HTERT RPE-1 (cell line): ENCODE measurements around the gene SLCO3A1.

ENCODE experiments used
- in situ Hi-C: fragments of 300-500 bp; cut with MboI; formaldehyde crosslinking; loops from 4 replicates; pipeline ENCODE4 v1.14.3; 2020; ENCODE audit warnings: low sequenced_read_pairs

SLCO3A1 gene

GRCh38 chr15:92025706-92026270, 172.3 kb downstream of the SLCO3A1 start:
- in situ Hi-C loops, result no loop called here

DNA sequence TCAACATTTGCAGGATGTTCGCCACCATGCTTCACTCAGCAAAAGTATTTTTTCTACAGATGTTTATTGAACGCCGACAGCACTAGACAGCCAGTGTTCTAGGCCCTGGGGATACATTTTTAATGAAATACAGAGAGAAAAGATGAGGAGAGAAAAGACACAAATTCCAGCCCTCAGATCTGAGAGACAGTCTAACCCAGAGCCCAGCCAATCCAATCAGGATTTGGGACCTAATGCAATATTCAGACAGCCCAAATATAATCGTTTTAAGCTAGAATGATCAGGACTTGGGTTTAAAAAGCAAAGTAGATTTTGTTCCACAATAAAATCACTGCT, 174.8 kb downstream of the SLCO3A1 start:
- in situ Hi-C loops, result no loop called here

- in situ Hi-C loops, result no loop called here
Observed at GRCh38 chr15:92029767-92030166, 176.3 kb downstream of the SLCO3A1 start.

GRCh38 chr15:92033314-92033713, 179.8 kb downstream of the SLCO3A1 start:
- in situ Hi-C loops, result no loop called here

DNA sequence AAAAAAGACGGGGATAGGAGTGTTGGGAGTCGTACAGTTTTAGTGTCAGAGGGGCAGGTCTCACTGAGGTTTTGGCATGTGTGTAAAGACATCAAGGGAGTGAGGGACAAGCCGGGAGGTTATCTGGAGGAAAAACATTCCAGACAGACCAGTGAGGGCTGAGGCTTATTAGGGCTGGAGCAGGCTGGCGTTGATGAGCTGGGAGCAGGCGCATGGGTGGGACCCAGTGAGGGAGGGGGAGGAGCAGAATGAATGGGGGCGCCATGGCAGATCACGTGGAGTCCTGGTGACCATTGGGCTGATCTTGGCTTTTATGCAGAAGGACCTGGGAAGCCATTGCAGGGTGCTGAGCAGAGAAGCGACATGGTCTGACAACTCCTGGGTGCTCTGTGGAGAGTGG, 180.2 kb downstream of the SLCO3A1 start:
- in situ Hi-C loops, result no loop called here

- in situ Hi-C loops, result no loop called here
Observed at GRCh38 chr15:92034227-92034626, 180.7 kb downstream of the SLCO3A1 start.

- in situ Hi-C loops, result no loop called here
Observed at GRCh38 chr15:92035551-92035950, 182.0 kb downstream of the SLCO3A1 start.

- in situ Hi-C loops, result no loop called here
Observed at GRCh38 chr15:92035961-92036360, 182.5 kb downstream of the SLCO3A1 start.

DNA sequence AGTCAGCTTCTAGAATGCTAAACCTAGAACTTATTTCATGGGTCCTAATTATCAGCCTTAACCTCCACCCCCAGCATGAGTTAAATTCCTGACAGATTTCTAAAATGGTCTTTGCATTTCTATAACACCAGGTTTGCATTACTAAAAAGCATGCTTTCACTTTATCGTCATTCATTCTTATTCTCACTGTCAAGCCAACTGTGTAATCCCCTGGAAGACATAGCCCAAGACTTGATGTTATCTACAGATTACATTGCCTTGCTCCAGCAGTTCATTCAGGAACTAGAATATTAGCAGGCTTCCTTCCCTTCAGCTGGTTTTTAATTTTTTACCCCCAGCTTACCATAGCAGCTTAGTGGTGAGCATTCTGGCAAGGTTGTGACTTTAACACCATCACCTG, 184.0 kb downstream of the SLCO3A1 start:
- in situ Hi-C loops, result no loop called here

- in situ Hi-C loops, result no loop called here
Observed at GRCh38 chr15:92040350-92040749, 186.8 kb downstream of the SLCO3A1 start.

DNA sequence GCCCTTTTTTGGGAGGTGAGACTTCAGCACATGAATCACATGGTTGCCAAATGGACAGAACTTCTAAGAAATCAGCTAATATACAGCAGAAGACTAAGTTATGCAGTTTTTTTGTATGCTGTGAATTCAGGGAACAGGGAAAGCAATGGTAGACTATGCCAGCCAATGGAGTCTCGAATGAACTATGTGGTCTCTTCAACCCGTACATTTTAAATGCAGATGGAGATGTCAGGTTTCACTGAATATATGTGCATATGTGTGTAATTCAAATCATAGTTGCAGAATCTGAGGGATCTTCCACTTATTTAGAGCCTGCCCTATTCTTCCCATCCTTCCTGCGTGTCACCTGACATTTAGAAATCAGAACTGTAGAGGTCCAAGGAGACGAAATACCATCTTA, 187.9 kb downstream of the SLCO3A1 start:
- in situ Hi-C loops, result no loop called here

DNA sequence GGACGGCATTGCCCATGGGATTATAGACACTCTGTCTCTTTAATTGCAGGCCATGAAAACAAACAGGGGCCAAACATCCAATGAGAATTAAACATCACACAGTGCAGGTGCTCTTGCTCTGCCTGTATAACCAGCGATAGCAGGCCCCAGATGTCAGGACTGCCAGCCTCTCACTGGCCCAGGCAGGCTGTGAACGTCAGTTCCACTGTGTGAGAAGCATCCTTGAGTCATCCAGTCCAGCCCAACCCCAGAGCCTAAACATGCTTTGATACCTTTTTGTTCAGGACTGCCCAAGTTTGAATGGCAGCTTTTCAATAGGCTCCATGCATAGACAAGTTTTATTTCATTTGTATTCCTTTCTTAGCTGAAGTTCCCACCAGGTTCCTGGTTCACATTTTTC, 189.8 kb downstream of the SLCO3A1 start:
- in situ Hi-C loops, result no loop called here

DNA sequence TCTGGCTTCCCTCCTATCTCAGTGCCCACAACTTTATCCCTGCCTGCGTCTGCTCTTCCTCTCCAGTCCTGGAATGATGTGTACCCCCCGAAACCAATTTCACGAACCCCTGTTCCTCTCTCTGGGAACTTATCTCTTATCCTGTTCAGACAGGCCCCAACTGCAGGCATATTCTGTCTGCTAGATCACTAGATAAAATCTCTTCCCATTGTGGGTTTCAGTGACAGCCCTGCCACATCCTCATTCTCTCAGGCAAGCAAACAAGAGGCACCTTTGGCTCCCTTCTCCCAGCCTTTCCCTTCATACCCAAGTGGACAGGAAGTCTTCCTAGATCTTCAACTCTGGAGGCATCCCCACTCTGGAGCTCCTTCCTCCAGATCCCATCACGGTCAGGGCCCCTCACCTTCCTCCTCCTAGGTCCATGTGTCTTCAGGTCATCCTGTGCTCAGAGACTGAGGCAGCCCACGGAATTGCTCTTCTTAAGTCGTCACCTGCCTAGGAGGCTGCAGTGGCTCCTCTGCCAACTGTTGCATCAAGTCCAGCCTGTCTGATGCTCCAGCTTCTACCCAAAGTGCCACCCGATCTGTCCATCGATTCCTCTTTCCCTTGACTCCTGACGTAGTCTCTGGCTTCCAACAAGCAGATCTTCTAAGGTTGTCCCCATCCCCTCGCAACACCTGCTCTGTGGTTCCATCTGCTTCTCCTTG, 190.8 kb downstream of the SLCO3A1 start:
- in situ Hi-C loops, result no loop called here

DNA sequence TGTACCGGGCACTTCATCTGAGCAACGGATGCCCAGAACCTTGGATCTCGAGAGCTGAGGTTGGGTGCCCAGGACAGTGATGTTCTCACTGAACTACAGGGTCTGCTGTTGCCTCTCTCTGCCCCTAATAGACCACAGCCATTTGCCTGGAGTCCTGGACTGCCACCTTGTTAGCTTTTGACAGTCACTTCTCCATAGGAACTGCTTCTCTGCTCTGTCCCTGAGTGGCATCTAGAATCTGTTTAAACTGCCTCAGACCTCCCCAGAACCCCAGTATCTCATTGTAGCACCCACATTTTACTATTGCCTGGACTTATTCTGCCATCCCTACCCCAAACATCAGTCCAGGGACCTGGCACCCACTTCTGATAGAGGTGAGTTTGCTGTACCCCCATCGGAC, 194.4 kb downstream of the SLCO3A1 start:
- in situ Hi-C loops, result no loop called here

DNA sequence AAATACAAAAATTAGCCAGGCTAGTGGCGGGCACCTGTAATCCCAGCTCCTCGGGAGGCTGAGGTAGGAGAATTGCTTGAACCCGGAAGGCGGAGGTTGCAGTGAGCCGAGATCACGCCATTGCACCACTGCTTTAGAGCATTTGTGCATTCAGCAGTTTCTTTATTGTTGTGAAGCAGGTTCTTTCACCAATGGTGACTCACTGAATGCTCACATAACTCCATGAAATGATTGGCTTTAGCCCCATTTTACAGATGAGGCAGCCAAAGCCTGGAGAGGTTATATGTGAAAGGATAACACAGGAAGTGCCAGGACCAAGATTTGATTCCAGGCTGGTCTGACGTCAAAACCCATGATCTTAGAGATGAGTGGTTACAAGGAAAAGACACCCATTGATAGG, 195.2 kb downstream of the SLCO3A1 start:
- in situ Hi-C loops, result no loop called here

DNA sequence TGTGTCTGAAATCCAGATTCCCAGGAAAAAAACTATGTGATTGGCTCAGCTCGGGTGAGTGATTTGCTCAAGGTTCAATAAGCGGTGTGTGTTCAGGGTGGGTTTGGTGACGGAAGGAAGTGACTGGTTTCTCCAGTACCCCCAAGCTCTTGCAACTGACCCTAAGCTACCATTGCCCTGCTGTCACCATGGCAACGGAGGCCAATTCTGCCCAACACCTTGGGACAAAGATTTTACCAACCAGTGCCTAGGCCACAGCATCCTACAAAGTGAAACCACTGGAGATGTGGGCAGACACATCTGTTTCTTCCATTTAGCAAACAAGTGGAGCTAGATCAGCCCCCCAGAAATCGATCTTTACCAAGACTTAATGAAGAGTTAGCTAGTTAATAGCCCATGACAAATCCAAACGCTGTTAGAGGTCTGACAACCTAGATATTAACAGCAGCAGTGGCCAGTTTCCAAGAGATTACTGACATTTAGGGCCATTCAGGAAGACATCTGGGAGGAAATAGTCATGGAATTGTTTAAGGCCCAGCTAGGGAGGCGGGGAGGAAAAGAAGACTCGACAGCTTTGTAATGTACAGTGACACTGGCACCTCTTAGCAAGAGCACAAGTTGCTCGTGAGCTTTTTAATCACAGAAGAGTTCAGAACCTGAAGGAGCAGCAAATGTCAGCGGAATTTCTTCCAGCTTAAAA, 195.9 kb downstream of the SLCO3A1 start:
- in situ Hi-C loops, result no loop called here

- in situ Hi-C loops, result no loop called here
Observed at GRCh38 chr15:92050220-92050898, 196.9 kb downstream of the SLCO3A1 start.

DNA sequence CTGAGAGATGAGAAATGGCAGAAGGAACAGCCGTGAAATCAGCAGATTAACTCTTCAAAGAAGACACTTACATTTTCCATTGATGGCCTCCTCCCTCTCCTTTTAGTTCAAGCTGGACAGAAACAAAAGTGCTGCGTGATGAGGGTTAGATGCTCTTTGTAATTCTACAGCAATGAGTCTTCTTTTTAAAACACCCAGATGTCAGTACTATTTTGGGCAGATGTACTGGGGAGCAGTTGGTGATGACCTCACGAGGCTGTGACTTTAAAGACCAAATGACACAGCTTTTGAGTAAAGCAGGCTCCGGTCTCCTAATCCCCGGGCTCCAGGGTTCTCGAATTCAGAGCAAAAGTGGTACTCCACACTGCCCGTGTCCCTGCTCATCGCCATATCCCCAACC, 198.2 kb downstream of the SLCO3A1 start:
- in situ Hi-C loops, result no loop called here

- in situ Hi-C loops, result no loop called here
Observed at GRCh38 chr15:92053753-92054316, 200.3 kb downstream of the SLCO3A1 start.

DNA sequence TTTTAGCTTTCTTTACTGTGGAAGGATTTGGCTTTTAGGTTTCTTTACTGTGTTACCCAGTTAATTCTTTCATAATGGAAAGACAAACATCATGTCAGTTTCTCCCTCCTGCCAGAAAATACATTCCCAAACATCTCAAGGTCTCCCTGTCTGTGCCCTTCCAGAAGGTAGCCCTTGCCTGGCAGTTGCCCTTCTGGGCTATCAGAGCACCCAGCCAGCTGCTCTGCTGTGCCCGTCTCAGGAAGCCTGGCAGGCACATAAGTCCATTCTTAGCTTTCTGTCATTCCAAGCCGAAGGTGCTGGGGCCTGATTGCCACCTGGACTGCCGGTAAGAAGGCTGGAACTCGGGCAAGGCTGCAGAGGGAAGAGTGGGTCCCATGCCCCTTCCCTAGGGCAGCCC, 203.4 kb downstream of the SLCO3A1 start:
- in situ Hi-C loops, result no loop called here
